PFSK-1 (cell line): ENCODE results near the gene CARMIL3.

Experiments
- FOXP2 ChIP-seq: optimal IDR thresholded peaks from 2 replicates; pipeline ENCODE3; 2011; ENCODE audit warnings: borderline replicate concordance, control low read depth, inconsistent platforms; ENCODE audit not compliant: insufficient read depth; ENCODE audit errors: extremely low read length, extremely low read depth
- POLR2AphosphoS5 ChIP-seq: IDR thresholded peaks from 2 replicates; pipeline ENCODE4 v1.6.1; 2012; ENCODE audit warnings: low read depth, mild to moderate bottlenecking, control low read depth, low read length, moderate library complexity
- REST ChIP-seq, 2 experiments: IDR thresholded peaks; 2 replicates each; pipeline versions ENCODE4 v1.6.1 to v1.8.0; 2011 to 2012; ENCODE audit warnings: low read depth in 2 of 2, low read length in 2 of 2, control low read depth in 1 of 2, inconsistent platforms in 1 of 2, mild to moderate bottlenecking in 1 of 2, moderate library complexity in 1 of 2; ENCODE audit not compliant: insufficient read depth in 1 of 2
- SIN3A ChIP-seq: IDR thresholded peaks from 2 replicates; pipeline ENCODE4 v1.6.1; 2012; ENCODE audit warnings: mild to moderate bottlenecking, low read length, moderate library complexity, borderline replicate concordance; ENCODE audit not compliant: insufficient read depth
- TAF1 ChIP-seq: IDR thresholded peaks from 2 replicates; pipeline ENCODE4 v1.6.1; 2012; ENCODE audit warnings: low read length, control low read depth, borderline replicate concordance; ENCODE audit not compliant: insufficient read depth

The CARMIL3 gene

GRCh38 chr14:24082411-24083080 is 30.7 kb downstream of the CARMIL3 start:
- TF ChIP-seq SIN3A (no peak), FOXP2 (no peak), TAF1 (no peak), REST (IDR thresholded peaks at IDR 0.05; ENCODE audit: insufficient read depth in 1 of 2, low read depth in 2 of 2, low read length in 2 of 2) (no peak), POLR2AphosphoS5 (no peak)

- TF ChIP-seq REST (IDR thresholded peaks at IDR 0.05; ENCODE audit: insufficient read depth in 1 of 2, low read depth in 2 of 2, low read length in 2 of 2), result no peak
- TF ChIP-seq FOXP2, result no peak
- no peak for TF ChIP-seq POLR2AphosphoS5
- no peak for TF ChIP-seq SIN3A
- no peak for TF ChIP-seq TAF1
Observed at GRCh38 chr14:24083462-24083861, 31.7 kb downstream of the CARMIL3 start.

GRCh38 chr14:24084440-24084839 is 32.6 kb downstream of the CARMIL3 start:
- no peak for TF ChIP-seq FOXP2

GRCh38 chr14:24085215-24085614 is 33.4 kb downstream of the CARMIL3 start:
- TF ChIP-seq FOXP2, result no peak
- TF ChIP-seq SIN3A, result no peak
- TF ChIP-seq REST (IDR thresholded peaks at IDR 0.05; ENCODE audit: insufficient read depth in 1 of 2, low read depth in 2 of 2, low read length in 2 of 2), result no peak
- no peak for TF ChIP-seq TAF1
- no peak for TF ChIP-seq POLR2AphosphoS5

GRCh38 chr14:24086193-24086955 is 34.6 kb downstream of the CARMIL3 start:
- TF ChIP-seq POLR2AphosphoS5 (no peak), TAF1 (no peak), REST (IDR thresholded peaks at IDR 0.05; ENCODE audit: insufficient read depth in 1 of 2, low read depth in 2 of 2, low read length in 2 of 2) (no peak), SIN3A (no peak), FOXP2 (no peak)
